Transverse colon (tissue), 4 donors: ENCODE results near the gene COQ8B. TPM values are rescaled to one million over a fixed set of nuclear protein-coding genes. Genes with fewer than 3 reads are reported as not detected.

ENCODE experiments used
- DNase-seq: peaks from one replicate; pipeline ENCODE4 v3.0.0-alpha.2; 2019
- H3K27ac ChIP-seq, 4 donors: fragments of 200-600 bp; sonication (generic); 2 replicates each; pipeline ENCODE4 v1.5.1; 2016 to 2018; ENCODE audit warnings: inconsistent platforms in 4 of 4
- H3K27me3 ChIP-seq: fragments of 200-600 bp; sonication (generic); 2 replicates; pipeline ENCODE4 v1.5.1; 2017; ENCODE audit warnings: inconsistent platforms
- H3K36me3 ChIP-seq, 4 donors: fragments of 200-600 bp; sonication (generic); 2 replicates each; pipeline ENCODE4 v1.5.1; 2017 to 2019; ENCODE audit warnings: inconsistent platforms in 4 of 4
- H3K4me1 ChIP-seq, 4 donors: fragments of 200-600 bp; sonication (generic); 2 replicates each; pipeline ENCODE4 v1.5.1; 2017 to 2020; ENCODE audit warnings: inconsistent platforms in 4 of 4
- H3K4me3 ChIP-seq, 4 donors: fragments of 200-600 bp; sonication (generic); 1 replicate in 1 of 4; 2 replicates in 3 of 4; pipeline versions ENCODE4 v1.5.1 to v1.6.1; 2017 to 2019; ENCODE audit warnings: inconsistent platforms in 4 of 4
- H3K9me3 ChIP-seq, 2 donors: fragments of 200-600 bp; sonication (generic); 2 replicates each; pipeline ENCODE4 v1.5.1; 2017 to 2019; ENCODE audit warnings: inconsistent platforms in 2 of 2
- EP300 ChIP-seq: sonication (generic); formaldehyde crosslinking; IDR thresholded peaks from one replicate; pipeline ENCODE4 v1.6.1; 2017; ENCODE audit warnings: antibody characterized with exemption, low read depth
- POLR2A ChIP-seq: fragments of 450-650 bp; IDR thresholded peaks from one replicate; pipeline ENCODE4 v1.6.1; 2016; ENCODE audit warnings: antibody characterized with exemption, mild to moderate bottlenecking, moderate library complexity
- POLR2AphosphoS5 ChIP-seq, 3 donors: sonication (generic); formaldehyde crosslinking; IDR thresholded peaks; one replicate each; pipeline ENCODE4 v1.6.1; 2016; ENCODE audit warnings: antibody characterized with exemption in 3 of 3
- WGBS, 2 donors: methylation state at CpG; one replicate each; pipeline ENCODE4 v1.1.5; 2018; ENCODE audit warnings: low coverage in 1 of 2; 5-methylcytosine and 5-hydroxymethylcytosine counted together
- in situ Hi-C, 4 donors: fragments of 200-750 bp; cut with MboI; loops; one replicate each; pipeline versions ENCODE4 v1.15.0 to v1.15.1; 2017; ENCODE audit warnings: low sequenced_read_pairs in 3 of 4, low pct_ligation_motif_present in 1 of 4, low pct_unique_long_range_greater_than_20kb in 1 of 4
- intact Hi-C: fragments of 100-400 bp; cut with DNase I; formaldehyde crosslinking; loops from one replicate; pipeline ENCODE4 v1.15.1; 2023; ENCODE audit warnings: low total_unique reads
- total RNA-seq, 4 donors: library from RNA; depleted of rRNA; stranded (reverse); fragments of >200 nt; gene quantifications; one replicate each; pipeline ENCODE4 v1.1.0, GENCODE V29; 2016
- TF ChIP-seq, protein P1 (sequence below), 5 experiments: fragments of 200-600 bp in 3 of 5; fragments of 450-650 bp in 2 of 5; sonication (generic) in 3 of 5; IDR thresholded peaks; 1 replicate in 2 of 5; 2 replicates in 3 of 5; pipeline ENCODE4 v1.5.1; 2016 to 2017; ENCODE audit warnings: antibody characterized with exemption in 5 of 5, inconsistent platforms in 3 of 5, mild to moderate bottlenecking in 2 of 5, moderate library complexity in 1 of 5

Gene COQ8B
- total RNA-seq, 4 donors from 2014 or later, result 15.3 to 41.2 (median 36.5) TPM

GRCh38 chr19:40721140-40721486 is 4.4 kb upstream of the COQ8B start:
- intact Hi-C loops, result no loop called here
- H3K4me1 ChIP-seq, result peaks cover 12 to 56% (median 45%) of the 10 kb centered on the region in 4 donors
- WGBS, 2 donors, result 17 to 98% methylated on average over 1 to 6 of the region's 6 CpGs

GRCh38 chr19:40719414-40719894 is 2.8 kb upstream of the COQ8B start:
- TF ChIP-seq, protein P1, sequence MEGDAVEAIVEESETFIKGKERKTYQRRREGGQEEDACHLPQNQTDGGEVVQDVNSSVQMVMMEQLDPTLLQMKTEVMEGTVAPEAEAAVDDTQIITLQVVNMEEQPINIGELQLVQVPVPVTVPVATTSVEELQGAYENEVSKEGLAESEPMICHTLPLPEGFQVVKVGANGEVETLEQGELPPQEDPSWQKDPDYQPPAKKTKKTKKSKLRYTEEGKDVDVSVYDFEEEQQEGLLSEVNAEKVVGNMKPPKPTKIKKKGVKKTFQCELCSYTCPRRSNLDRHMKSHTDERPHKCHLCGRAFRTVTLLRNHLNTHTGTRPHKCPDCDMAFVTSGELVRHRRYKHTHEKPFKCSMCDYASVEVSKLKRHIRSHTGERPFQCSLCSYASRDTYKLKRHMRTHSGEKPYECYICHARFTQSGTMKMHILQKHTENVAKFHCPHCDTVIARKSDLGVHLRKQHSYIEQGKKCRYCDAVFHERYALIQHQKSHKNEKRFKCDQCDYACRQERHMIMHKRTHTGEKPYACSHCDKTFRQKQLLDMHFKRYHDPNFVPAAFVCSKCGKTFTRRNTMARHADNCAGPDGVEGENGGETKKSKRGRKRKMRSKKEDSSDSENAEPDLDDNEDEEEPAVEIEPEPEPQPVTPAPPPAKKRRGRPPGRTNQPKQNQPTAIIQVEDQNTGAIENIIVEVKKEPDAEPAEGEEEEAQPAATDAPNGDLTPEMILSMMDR (IDR thresholded peaks at IDR 0.05), result no peak
- TF ChIP-seq POLR2AphosphoS5 (IDR thresholded peaks at IDR 0.05) (no peak), POLR2A (no peak), EP300 (no peak)
- Histone ChIP-seq H3K4me3 (peak overlapping the region; percentile 68 to 96 (median 88)), H3K27ac (peak overlapping the region; percentile 94 to 99 (median 98)), H3K4me1 (peaks cover 13 to 70% (median 55%) of the 10 kb centered on the region in 4 donors), H3K9me3 (no peaks in the 10 kb centered on the region), H3K27me3 (no peaks in the 10 kb centered on the region), H3K36me3 (peaks cover 0 to 4% (median 2%) of the 10 kb centered on the region in 4 donors)
- in situ Hi-C loops (loop anchor here in 2 of 4 donors (5.0 to 25.0 kb wide), 2 partner anchors 33 to 93 kb away; partner anchors contain the start of genes ACTMAP (in 1 of the 2) and SNRPA (in 1 of the 2)), intact Hi-C loops (loop anchor here (10.0 kb wide), 1 partner anchor 85 kb away; no protein-coding TSS in a partner anchor)
- DNase-seq, result no peak
- WGBS, 2 donors, result 32 to 50% methylated on average over 5 to 7 of the region's 7 CpGs

More at GRCh38 chr19:40721140-40721486, 4.4 kb upstream of the COQ8B start:
- H3K27ac ChIP-seq, result peak overlapping the region; percentile 94 to 99 (median 98)
- peak overlapping the region in 2 of 4 donors; percentile 4 to 96 for H3K4me3 ChIP-seq
- H3K36me3 ChIP-seq, result peaks cover 0 to 13% (median 7%) of the 10 kb centered on the region in 4 donors
- TF ChIP-seq POLR2AphosphoS5 (IDR thresholded peaks at IDR 0.05) (no peak), POLR2A (no peak), EP300 (no peak)
- TF ChIP-seq, protein P1 (IDR thresholded peaks at IDR 0.05), result no peak
- H3K9me3 ChIP-seq, result no peaks in the 10 kb centered on the region
- no peaks in the 10 kb centered on the region for H3K27me3 ChIP-seq
- in situ Hi-C loops, result loop anchor here in 1 of 4 donors (25.0 kb wide), 1 partner anchor 91 kb away; no protein-coding TSS in a partner anchor
- DNase-seq, result no peak

DNA sequence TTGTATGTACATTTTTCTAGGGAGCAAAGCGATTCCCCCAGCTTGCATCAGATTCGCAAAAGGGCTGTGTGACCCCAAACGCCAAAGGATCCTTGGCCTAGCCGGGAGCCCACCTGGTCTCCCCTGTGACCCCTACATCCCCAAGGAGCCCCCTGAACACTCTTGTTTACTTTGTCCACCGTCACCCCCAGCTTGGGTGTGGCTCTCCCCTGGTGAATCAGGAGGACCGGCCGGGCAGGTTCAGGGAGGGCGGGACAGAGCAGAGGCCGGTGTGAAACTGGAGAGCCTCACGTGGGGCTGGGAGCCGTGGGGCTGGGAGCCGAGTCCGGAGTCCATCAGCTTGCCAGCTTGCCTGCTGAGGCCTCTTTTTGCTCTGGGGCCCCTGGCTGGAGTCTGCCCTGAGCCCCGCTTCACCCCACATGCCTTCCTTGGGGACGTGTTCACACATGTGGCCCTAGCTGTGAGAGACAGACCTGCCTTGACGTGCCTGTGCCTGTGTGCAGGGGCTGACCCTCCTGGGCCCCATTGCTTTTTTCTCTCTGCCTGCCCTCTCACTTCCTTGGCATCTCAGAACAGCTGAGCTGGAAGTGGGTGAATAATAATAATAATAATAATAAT is 2.2 kb upstream of the COQ8B start:
- Histone ChIP-seq H3K4me1 (peaks cover 18 to 75% (median 60%) of the 10 kb centered on the region in 4 donors), H3K27ac (peak overlapping the region; percentile 94 to 99 (median 98)), H3K4me3 (peak overlapping the region; percentile 68 to 96 (median 88)), H3K9me3 (no peaks in the 10 kb centered on the region), H3K27me3 (no peaks in the 10 kb centered on the region), H3K36me3 (peaks cover 0 to 2% (median under 1%) of the 10 kb centered on the region in 4 donors)
- intact Hi-C loops (loop anchor here (10.0 kb wide), 1 partner anchor 86 kb away; no protein-coding TSS in a partner anchor), in situ Hi-C loops (loop anchor here in 2 of 4 donors (5.0 to 25.0 kb wide), 2 partner anchors 33 to 93 kb away; partner anchors contain the start of genes ACTMAP (in 1 of the 2) and SNRPA (in 1 of the 2))
- peak; percentile 93 for DNase-seq
- TF ChIP-seq, protein P1 (IDR thresholded peaks at IDR 0.05), result no peak
- TF ChIP-seq EP300 (peak; percentile 58), POLR2A (peak; percentile 41), POLR2AphosphoS5 (IDR thresholded peaks at IDR 0.05) (peak; percentile 36 to 82 (median 58))
- 0 to 5% methylated on average over 3 to 16 of the region's 16 CpGs for WGBS, 2 donors
